ENCODE data around the gene EEA1.
"Not testable (repeated sequence)": the region's sequence is repeated elsewhere in the genome, so short reads cannot be mapped to it uniquely, and the experiment has no call there.

EEA1 gene

DNA sequence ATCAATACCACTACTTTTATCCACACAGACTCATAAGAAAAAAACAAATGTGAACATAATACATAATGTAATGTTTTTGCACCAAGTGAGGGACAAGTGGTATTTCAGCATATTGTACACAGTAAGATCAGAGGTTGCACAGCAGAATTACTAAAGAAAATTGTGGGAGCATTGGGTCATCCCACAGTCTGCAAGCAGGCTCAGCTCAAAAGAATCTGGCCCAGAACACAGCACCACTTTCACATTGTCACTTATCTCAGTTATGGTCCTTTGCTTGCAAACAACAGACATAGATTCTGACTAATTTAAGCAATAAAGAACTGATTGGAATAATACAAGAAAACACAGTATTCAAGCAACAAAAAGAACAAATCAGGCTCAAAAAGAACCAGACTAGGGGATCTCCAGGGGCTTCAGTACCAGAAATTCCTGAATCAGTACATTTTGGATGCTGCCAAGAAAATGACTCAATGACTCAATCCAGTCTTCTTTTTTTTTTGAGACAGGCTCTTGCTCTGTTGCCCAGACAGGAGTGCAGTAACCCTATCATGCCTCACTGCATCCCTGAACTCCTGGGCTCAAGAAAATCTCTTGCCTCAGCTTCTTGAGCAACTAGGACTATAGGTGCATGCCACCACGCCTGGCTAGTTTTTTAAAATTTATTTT is 42.9 kb upstream of the EEA1 start:
- TF ChIP-seq, protein P1, sequence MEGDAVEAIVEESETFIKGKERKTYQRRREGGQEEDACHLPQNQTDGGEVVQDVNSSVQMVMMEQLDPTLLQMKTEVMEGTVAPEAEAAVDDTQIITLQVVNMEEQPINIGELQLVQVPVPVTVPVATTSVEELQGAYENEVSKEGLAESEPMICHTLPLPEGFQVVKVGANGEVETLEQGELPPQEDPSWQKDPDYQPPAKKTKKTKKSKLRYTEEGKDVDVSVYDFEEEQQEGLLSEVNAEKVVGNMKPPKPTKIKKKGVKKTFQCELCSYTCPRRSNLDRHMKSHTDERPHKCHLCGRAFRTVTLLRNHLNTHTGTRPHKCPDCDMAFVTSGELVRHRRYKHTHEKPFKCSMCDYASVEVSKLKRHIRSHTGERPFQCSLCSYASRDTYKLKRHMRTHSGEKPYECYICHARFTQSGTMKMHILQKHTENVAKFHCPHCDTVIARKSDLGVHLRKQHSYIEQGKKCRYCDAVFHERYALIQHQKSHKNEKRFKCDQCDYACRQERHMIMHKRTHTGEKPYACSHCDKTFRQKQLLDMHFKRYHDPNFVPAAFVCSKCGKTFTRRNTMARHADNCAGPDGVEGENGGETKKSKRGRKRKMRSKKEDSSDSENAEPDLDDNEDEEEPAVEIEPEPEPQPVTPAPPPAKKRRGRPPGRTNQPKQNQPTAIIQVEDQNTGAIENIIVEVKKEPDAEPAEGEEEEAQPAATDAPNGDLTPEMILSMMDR (IDR thresholded peaks at IDR 0.05; ENCODE audit: low read depth, low read length): no peak
- no peaks in the 10 kb centered on the region for H3K36me3 ChIP-seq
- H3K4me1 ChIP-seq: no peaks in the 10 kb centered on the region
- H3K27me3 ChIP-seq: no peaks in the 10 kb centered on the region
- no peaks in the 10 kb centered on the region for H3K9me3 ChIP-seq
- no peak for DNase-seq
- no peak overlapping the region for H3K4me3 ChIP-seq (ENCODE audit: low read depth, low read length)

GRCh38 chr12:92968176-92968813 is 39.2 kb upstream of the EEA1 start:
- TF ChIP-seq, protein P1 (IDR thresholded peaks at IDR 0.05; ENCODE audit: low read depth, low read length): no peak
- H3K9me3 ChIP-seq: no peaks in the 10 kb centered on the region
- no peaks in the 10 kb centered on the region for H3K27me3 ChIP-seq
- no peak overlapping the region for H3K4me3 ChIP-seq (ENCODE audit: low read depth, low read length)
- no peaks in the 10 kb centered on the region for H3K4me1 ChIP-seq
- no peak for DNase-seq
- no peaks in the 10 kb centered on the region for H3K36me3 ChIP-seq

DNA sequence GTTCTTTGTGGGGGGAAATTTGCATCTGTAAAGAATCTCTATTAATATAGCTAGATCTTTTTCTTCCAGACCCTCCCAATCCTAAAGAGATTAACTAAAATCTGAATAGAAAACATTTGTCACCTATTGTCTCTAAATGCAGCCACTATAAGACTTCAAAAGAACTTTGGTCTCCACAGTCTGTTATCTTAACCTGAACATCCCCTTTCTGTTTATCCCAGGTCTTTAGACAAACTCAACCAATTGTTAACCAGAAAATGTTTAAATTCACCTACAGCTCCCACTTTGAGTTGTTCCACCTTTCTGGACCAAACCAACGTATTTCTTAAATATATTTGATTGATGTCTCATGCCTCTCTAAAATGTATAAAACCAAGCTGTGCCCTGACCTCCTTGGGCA is 35.3 kb upstream of the EEA1 start:
- H3K36me3 ChIP-seq; H3K4me1 ChIP-seq; H3K27me3 ChIP-seq; H3K4me3 ChIP-seq (ENCODE audit: low read depth, low read length); H3K9me3 ChIP-seq; DNase-seq: not testable (repeated sequence)

- TF ChIP-seq, protein P1 (IDR thresholded peaks at IDR 0.05; ENCODE audit: low read depth, low read length): no peak
- peak; percentile 11 for DNase-seq
- no peaks in the 10 kb centered on the region for H3K36me3 ChIP-seq
Measured at GRCh38 chr12:92961949-92962348, 32.9 kb upstream of the EEA1 start.

GRCh38 chr12:92955997-92956663 is 27.0 kb upstream of the EEA1 start:
- DNase-seq: no peak
- Histone ChIP-seq H3K36me3 (no peaks in the 10 kb centered on the region), H3K4me3 (ENCODE audit: low read depth, low read length) (no peak overlapping the region), H3K27me3 (no peaks in the 10 kb centered on the region), H3K9me3 (no peaks in the 10 kb centered on the region), H3K4me1 (no peaks in the 10 kb centered on the region)
- TF ChIP-seq, protein P1 (IDR thresholded peaks at IDR 0.05; ENCODE audit: low read depth, low read length): no peak

More at GRCh38 chr12:92961949-92962348, 32.9 kb upstream of the EEA1 start:
- Histone ChIP-seq H3K9me3 (no peaks in the 10 kb centered on the region), H3K4me3 (ENCODE audit: low read depth, low read length) (no peak overlapping the region), H3K27me3 (no peaks in the 10 kb centered on the region), H3K4me1 (no peaks in the 10 kb centered on the region)

- Histone ChIP-seq H3K4me1 (no peaks in the 10 kb centered on the region), H3K4me3 (ENCODE audit: low read depth, low read length) (no peak overlapping the region), H3K36me3 (no peaks in the 10 kb centered on the region), H3K27me3 (no peaks in the 10 kb centered on the region), H3K9me3 (no peaks in the 10 kb centered on the region)
- DNase-seq: no peak
- TF ChIP-seq, protein P1 (IDR thresholded peaks at IDR 0.05; ENCODE audit: low read depth, low read length): 0 out of 2 replicates have a peak, but pooled peaks have one; percentile 12
Measured at GRCh38 chr12:92953747-92954146, 24.7 kb upstream of the EEA1 start.
